Lower leg skin (tissue), 4 donors: ENCODE measurements around the gene RNASEH2C. TPM values are rescaled to one million over a fixed set of nuclear protein-coding genes. Genes with fewer than 3 reads are reported as not detected.

Experiments
- total RNA-seq, 4 donors: library from RNA; depleted of rRNA; stranded (reverse); fragments of >200 nt; gene quantifications; one replicate each; pipeline ENCODE4 v1.1.0, GENCODE V29; 2016

The RNASEH2C gene
- total RNA-seq, 4 donors from 2014 or later = 29.7 to 73.7 (median 57.4) TPM

Other genes starting within 250 kb of the RNASEH2C start
- over 10,000 TPM in 1 of 4 donors, 1,000 to 10,000 TPM in 3; 5,806 to 14,299 (median 7,416) TPM for gene MALAT1, start 221.8 kb downstream of the RNASEH2C start, total RNA-seq
- gene SCYL1, start 195.7 kb downstream of the RNASEH2C start, total RNA-seq = 100 to 1,000 TPM in 1 of 4 donors, 10 to 100 TPM in 3; 73.1 to 103 (median 89.5) TPM
- gene LTBP3, start 162.4 kb downstream of the RNASEH2C start, total RNA-seq = 100 to 1,000 TPM in 2 of 4 donors, 10 to 100 TPM in 2; 71.9 to 113 (median 100) TPM
- 10 to 100 TPM; 41.9 to 62.9 (median 50.6) TPM for gene ZNRD2, start 150.3 kb downstream of the RNASEH2C start, total RNA-seq
- gene FAM89B, start 148.3 kb downstream of the RNASEH2C start, total RNA-seq = 10 to 100 TPM; 57.8 to 73.3 (median 61.2) TPM
- 10 to 100 TPM; 40.5 to 71.0 (median 57.3) TPM for gene EHBP1L1, start 144.7 kb downstream of the RNASEH2C start, total RNA-seq
- 100 to 1,000 TPM; 168 to 197 (median 184) TPM for gene KCNK7, start 125.0 kb downstream of the RNASEH2C start, total RNA-seq
- gene MAP3K11, start 106.6 kb downstream of the RNASEH2C start, total RNA-seq = 10 to 100 TPM; 31.6 to 40.0 (median 39.1) TPM
- 10 to 100 TPM; 24.1 to 44.1 (median 34.4) TPM for gene PCNX3, start 105.0 kb downstream of the RNASEH2C start, total RNA-seq
- 10 to 100 TPM; 25.3 to 34.4 (median 28.6) TPM for gene SIPA1, start 82.7 kb downstream of the RNASEH2C start, total RNA-seq
- gene RELA, start 57.9 kb downstream of the RNASEH2C start, total RNA-seq = 10 to 100 TPM; 61.9 to 73.5 (median 67.5) TPM
- gene KAT5, start 8.5 kb downstream of the RNASEH2C start, total RNA-seq = 10 to 100 TPM; 68.9 to 96.0 (median 85.7) TPM
- 10 to 100 TPM; 32.2 to 44.3 (median 39.7) TPM for gene AP5B1, start 60.2 kb upstream of the RNASEH2C start, total RNA-seq
- gene OVOL1, start 66.3 kb upstream of the RNASEH2C start, total RNA-seq = 100 to 1,000 TPM in 2 of 4 donors, 10 to 100 TPM in 2; 74.8 to 159 (median 105) TPM
- under 1 TPM; 0.21 to 0.99 (median 0.67) TPM for gene SNX32, start 113.2 kb upstream of the RNASEH2C start, total RNA-seq
- gene CFL1, start 137.4 kb upstream of the RNASEH2C start, total RNA-seq = 100 to 1,000 TPM; 417 to 706 (median 504) TPM
- gene MUS81, start 139.6 kb upstream of the RNASEH2C start, total RNA-seq = 10 to 100 TPM; 29.3 to 38.1 (median 37.1) TPM
- 10 to 100 TPM; 12.0 to 29.8 (median 16.3) TPM for gene EFEMP2, start 152.0 kb upstream of the RNASEH2C start, total RNA-seq
- under 1 TPM in 3 of 4 donors, not detected in 1; 0.29 to 0.55 (median 0.29) TPM for gene CTSW, start 159.0 kb upstream of the RNASEH2C start, total RNA-seq
- 100 to 1,000 TPM in 2 of 4 donors, 10 to 100 TPM in 2; 69.4 to 103 (median 86.2) TPM for gene FIBP, start 167.7 kb upstream of the RNASEH2C start, total RNA-seq
- 10 to 100 TPM; 44.9 to 61.0 (median 53.1) TPM for gene CCDC85B, start 169.9 kb upstream of the RNASEH2C start, total RNA-seq
- gene FOSL1, start 179.6 kb upstream of the RNASEH2C start, total RNA-seq = 1 to 10 TPM; 2.4 to 7.5 (median 5.3) TPM
- gene C11orf68, start 198.3 kb upstream of the RNASEH2C start, total RNA-seq = 10 to 100 TPM; 21.2 to 32.8 (median 26.5) TPM
- 100 to 1,000 TPM in 2 of 4 donors, 10 to 100 TPM in 2; 81.5 to 152 (median 107) TPM for gene DRAP1, start 198.6 kb upstream of the RNASEH2C start, total RNA-seq
- gene TSGA10IP, start 224.7 kb upstream of the RNASEH2C start, total RNA-seq = not detected
- gene SART1, start 240.9 kb upstream of the RNASEH2C start, total RNA-seq = 10 to 100 TPM; 35.0 to 73.5 (median 55.4) TPM